Measurements from ENCODE around the gene OR2B2.

Gene OR2B2

GRCh38 chr6:27889628-27890444, 22.4 kb downstream of the OR2B2 start:
- H3K27ac ChIP-seq (ENCODE audit: poor library complexity, severe bottlenecking), result peak overlapping the region; percentile 90
- peaks cover 6% of the 10 kb centered on the region for H3K4me1 ChIP-seq (ENCODE audit: insufficient read depth, poor library complexity, severe bottlenecking)
- no peaks in the 10 kb centered on the region for H3K9me3 ChIP-seq (ENCODE audit: severe bottlenecking)
- DNase-seq (ENCODE audit: low spot score), result no peak
- H3K4me3 ChIP-seq (ENCODE audit: severe bottlenecking), result peak overlapping the region; percentile 52
- no peaks in the 10 kb centered on the region for H3K36me3 ChIP-seq (ENCODE audit: low read depth)
- no peak; the same call in 2 of the 3 replicates for ATAC-seq (ENCODE audit: low read depth)
- no peaks in the 10 kb centered on the region for H3K27me3 ChIP-seq (ENCODE audit: insufficient read depth, poor library complexity, severe bottlenecking)
- TF ChIP-seq CTCF (IDR thresholded peaks at IDR 0.05; ENCODE audit: poor library complexity, severe bottlenecking), result no peak

GRCh38 chr6:27889275-27889627, 22.9 kb downstream of the OR2B2 start:
- Histone ChIP-seq H3K27me3 (ENCODE audit: insufficient read depth, poor library complexity, severe bottlenecking) (no peaks in the 10 kb centered on the region), H3K4me1 (ENCODE audit: insufficient read depth, poor library complexity, severe bottlenecking) (peaks cover 6% of the 10 kb centered on the region), H3K27ac (ENCODE audit: poor library complexity, severe bottlenecking) (peak overlapping the region; percentile 90), H3K36me3 (ENCODE audit: low read depth) (no peaks in the 10 kb centered on the region), H3K4me3 (ENCODE audit: severe bottlenecking) (no peak overlapping the region), H3K9me3 (ENCODE audit: severe bottlenecking) (no peaks in the 10 kb centered on the region)
- ATAC-seq (ENCODE audit: low read depth) (no peak), DNase-seq (ENCODE audit: low spot score) (no peak)
- no peak for TF ChIP-seq CTCF (IDR thresholded peaks at IDR 0.05; ENCODE audit: poor library complexity, severe bottlenecking)

GRCh38 chr6:27888566-27888965, 23.6 kb downstream of the OR2B2 start:
- Histone ChIP-seq H3K27me3 (ENCODE audit: insufficient read depth, poor library complexity, severe bottlenecking) (no peaks in the 10 kb centered on the region), H3K4me1 (ENCODE audit: insufficient read depth, poor library complexity, severe bottlenecking) (peaks cover 6% of the 10 kb centered on the region), H3K4me3 (ENCODE audit: severe bottlenecking) (no peak overlapping the region), H3K9me3 (ENCODE audit: severe bottlenecking) (no peaks in the 10 kb centered on the region), H3K27ac (ENCODE audit: poor library complexity, severe bottlenecking) (peak overlapping the region; percentile 90), H3K36me3 (ENCODE audit: low read depth) (no peaks in the 10 kb centered on the region)
- TF ChIP-seq CTCF (IDR thresholded peaks at IDR 0.05; ENCODE audit: poor library complexity, severe bottlenecking), result no peak
- no peak for ATAC-seq (ENCODE audit: low read depth)
- no peak for DNase-seq (ENCODE audit: low spot score)

- no peaks in the 10 kb centered on the region for H3K4me1 ChIP-seq (ENCODE audit: insufficient read depth, poor library complexity, severe bottlenecking)
- H3K9me3 ChIP-seq (ENCODE audit: severe bottlenecking), result no peaks in the 10 kb centered on the region
- H3K27me3 ChIP-seq (ENCODE audit: insufficient read depth, poor library complexity, severe bottlenecking), result no peaks in the 10 kb centered on the region
- H3K27ac ChIP-seq (ENCODE audit: poor library complexity, severe bottlenecking), result no peak overlapping the region
- H3K4me3 ChIP-seq (ENCODE audit: severe bottlenecking), result no peak overlapping the region
- ATAC-seq (ENCODE audit: low read depth) (no peak), DNase-seq (ENCODE audit: low spot score) (no peak)
- H3K36me3 ChIP-seq (ENCODE audit: low read depth), result no peaks in the 10 kb centered on the region
- no peak for TF ChIP-seq CTCF (IDR thresholded peaks at IDR 0.05; ENCODE audit: poor library complexity, severe bottlenecking)
Measured at GRCh38 chr6:27886073-27886472, 26.1 kb downstream of the OR2B2 start.

GRCh38 chr6:27883136-27883535, 29.1 kb downstream of the OR2B2 start:
- Histone ChIP-seq H3K27ac (ENCODE audit: poor library complexity, severe bottlenecking) (no peak overlapping the region), H3K9me3 (ENCODE audit: severe bottlenecking) (no peaks in the 10 kb centered on the region), H3K4me1 (ENCODE audit: insufficient read depth, poor library complexity, severe bottlenecking) (no peaks in the 10 kb centered on the region), H3K36me3 (ENCODE audit: low read depth) (no peaks in the 10 kb centered on the region), H3K27me3 (ENCODE audit: insufficient read depth, poor library complexity, severe bottlenecking) (no peaks in the 10 kb centered on the region), H3K4me3 (ENCODE audit: severe bottlenecking) (no peak overlapping the region)
- TF ChIP-seq CTCF (IDR thresholded peaks at IDR 0.05; ENCODE audit: poor library complexity, severe bottlenecking), result no peak
- no peak for ATAC-seq (ENCODE audit: low read depth)
- DNase-seq (ENCODE audit: low spot score), result no peak

Measured in RWPE2 (cell line).